HG03108 (cell line): ENCODE data around the gene CDC20.
"Not testable (repeated sequence)": the region's sequence is repeated elsewhere in the genome, so short reads cannot be mapped to it uniquely, and the experiment has no call there.

ENCODE experiments used
- ATAC-seq: cut with Tn5 transposase; IDR thresholded peaks from one replicate; pipeline ENCODE4 v1.9.1; 2021; ENCODE audit warnings: moderate library complexity; ENCODE audit not compliant: unreplicated experiment

The CDC20 gene

DNA sequence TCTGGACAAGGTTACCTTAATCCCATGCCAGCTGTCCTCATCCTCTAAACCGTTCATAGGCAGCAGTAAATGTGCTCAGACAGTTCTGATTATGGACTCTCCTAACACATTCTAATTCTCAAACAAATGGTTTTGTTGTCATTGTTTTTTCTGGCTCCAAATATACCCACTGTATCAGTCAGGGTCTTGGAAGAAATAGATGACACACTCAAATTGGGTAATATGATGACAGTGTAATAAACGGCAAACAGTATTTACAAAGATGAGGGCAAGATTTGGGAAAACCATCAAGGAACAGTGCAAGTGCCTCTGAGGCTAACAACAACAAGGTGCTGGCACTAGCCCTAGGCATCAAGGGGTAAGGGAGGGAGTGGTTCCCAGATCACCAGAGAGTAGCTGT lies 4.3 kb upstream of the CDC20 start:
- ATAC-seq, result no peak

DNA sequence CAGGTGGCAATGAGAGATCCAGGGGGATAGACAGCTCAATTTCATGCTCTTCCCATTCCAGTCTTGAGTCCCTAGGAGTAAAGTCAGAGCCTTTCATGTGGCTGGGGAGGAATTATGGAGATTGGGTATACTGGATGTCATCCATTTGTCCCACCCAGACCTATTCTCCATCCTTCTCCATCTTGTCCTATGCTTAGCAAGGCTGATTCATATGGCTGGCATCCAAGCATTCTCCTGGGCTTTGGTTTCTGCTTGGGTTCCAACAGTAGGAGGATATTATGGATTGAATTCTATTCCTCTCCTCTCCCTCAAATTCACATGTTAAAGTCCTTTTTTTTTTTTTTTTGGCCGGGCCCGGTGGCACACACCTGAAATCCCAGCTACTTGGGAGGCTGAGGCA lies 3.8 kb upstream of the CDC20 start:
- no peak for ATAC-seq

DNA sequence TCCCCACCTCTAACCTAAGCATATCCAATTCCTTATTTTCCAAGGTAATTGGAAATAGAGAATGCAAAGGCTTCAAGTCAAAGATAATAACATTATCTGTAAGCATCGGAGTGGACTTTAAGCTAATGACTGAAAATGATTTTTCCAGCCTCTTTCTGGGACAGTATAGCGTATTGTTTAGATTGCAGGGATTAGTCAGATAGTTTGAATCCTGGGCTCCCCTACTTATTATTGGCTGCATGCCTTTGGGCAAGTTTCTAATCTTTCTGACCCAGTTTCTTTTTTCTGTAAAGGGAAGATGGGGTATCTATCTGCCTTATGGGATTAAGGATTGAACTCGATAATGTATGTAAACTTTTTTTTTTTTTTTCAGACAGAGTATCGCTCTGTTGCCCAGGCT lies 1.5 kb upstream of the CDC20 start:
- ATAC-seq, result no peak

DNA sequence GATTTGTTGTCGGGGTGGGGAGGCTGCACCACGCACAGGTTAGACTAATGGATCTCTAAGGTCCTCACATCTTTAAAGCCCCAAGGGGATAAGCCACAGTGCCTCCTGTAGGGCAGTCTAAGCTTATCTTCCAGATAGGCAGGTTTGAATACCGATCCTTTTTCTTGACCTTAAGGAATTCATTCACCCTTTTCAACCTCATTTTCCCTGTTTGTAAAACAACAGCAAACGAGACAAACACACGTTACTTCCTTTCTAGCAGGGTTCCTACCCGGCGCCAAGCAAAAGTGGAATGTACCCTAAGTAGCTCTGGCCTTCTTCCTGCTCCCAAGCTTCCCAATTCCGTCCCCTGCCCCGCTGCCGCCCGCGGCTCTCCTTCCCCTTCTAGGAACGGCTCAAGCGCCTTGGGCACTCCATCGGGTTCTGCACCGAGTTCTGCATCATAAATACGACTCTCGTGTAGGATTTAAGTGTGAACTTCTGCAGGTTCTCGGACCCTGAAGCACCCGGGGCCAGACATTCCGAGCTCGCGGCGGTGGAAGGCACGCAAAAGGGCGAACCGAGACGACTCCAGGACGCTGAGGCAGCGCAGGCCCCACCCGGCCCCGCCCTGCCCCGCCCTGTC lies 548 bp upstream of the CDC20 start:
- ATAC-seq, result peak; percentile 5

- ATAC-seq, result no peak
Observed at GRCh38 chr1:43359696-43360095, 915 bp downstream of the CDC20 start.

GRCh38 chr1:43360616-43361015 lies 1.8 kb downstream of the CDC20 start:
- no peak for ATAC-seq

DNA sequence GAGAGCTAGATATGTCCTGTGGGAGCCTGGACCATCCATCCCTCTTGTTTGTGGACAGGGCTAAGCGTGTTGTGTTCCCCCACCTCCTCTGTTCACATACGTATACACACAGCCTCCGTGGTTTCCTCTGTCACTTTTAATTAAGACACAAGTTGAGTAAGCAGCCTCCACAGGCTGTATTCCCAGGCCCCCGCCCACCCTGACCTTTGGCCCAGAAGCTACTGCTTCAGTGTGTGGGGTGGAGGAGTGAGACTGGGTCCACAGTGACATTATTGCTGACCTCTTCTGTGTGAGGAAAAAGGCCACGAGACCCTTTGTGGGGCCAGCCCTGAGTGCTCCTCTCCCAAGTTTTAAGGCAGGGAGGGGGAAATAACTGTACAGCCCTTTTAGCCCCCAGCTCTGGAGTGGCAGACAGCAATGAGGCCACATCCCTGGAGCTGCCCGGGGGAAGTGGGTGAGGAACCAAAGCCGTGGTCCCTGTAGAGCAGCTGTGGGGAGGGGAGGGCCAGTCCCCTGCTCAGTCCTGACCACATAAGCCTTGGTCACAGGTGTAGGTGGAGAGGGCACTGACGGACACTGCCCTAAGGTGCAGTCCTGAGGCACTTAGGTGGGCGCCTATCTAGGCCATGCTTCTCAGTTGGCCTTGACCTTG lies 4.6 kb downstream of the CDC20 start:
- no peak for ATAC-seq

- ATAC-seq, result no peak
Observed at GRCh38 chr1:43363935-43364525, 5.2 kb downstream of the CDC20 start.

DNA sequence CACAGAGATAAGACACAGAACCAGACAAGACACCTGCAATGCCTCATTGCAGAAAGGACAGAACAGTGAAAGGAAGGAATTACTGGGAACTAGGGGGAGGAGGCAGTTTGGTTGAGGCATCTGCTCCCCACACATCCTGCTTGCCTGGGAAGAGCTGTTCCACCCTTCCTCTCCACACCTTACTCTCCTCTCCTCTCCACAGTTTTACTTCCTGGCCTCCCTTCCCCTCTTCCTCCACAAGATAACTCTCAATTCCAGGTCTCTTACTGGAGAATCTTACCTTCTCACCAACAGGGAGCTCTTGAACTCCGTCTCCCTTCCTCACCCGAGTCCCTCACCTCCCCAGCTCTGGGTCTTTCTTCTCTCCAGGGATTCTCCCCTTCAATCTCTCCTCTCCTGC lies 6.9 kb downstream of the CDC20 start:
- no peak for ATAC-seq

- ATAC-seq, result no peak
Observed at GRCh38 chr1:43366179-43366578, 7.4 kb downstream of the CDC20 start.

GRCh38 chr1:43366601-43367025 lies 7.8 kb downstream of the CDC20 start:
- no peak for ATAC-seq

- ATAC-seq, result peak; percentile 29
Observed at GRCh38 chr1:43367026-43367903, 8.5 kb downstream of the CDC20 start.

- ATAC-seq, result peak; percentile 73
Observed at GRCh38 chr1:43367904-43368645, 9.3 kb downstream of the CDC20 start, which contains the start of gene ELOVL1. TSS of gene ELOVL1 (minus strand) at chr1:43368011. CDS start at chr1:43365609, 2,402 bp downstream.

GRCh38 chr1:43368646-43369020 lies 9.9 kb downstream of the CDC20 start:
- ATAC-seq, result no peak

DNA sequence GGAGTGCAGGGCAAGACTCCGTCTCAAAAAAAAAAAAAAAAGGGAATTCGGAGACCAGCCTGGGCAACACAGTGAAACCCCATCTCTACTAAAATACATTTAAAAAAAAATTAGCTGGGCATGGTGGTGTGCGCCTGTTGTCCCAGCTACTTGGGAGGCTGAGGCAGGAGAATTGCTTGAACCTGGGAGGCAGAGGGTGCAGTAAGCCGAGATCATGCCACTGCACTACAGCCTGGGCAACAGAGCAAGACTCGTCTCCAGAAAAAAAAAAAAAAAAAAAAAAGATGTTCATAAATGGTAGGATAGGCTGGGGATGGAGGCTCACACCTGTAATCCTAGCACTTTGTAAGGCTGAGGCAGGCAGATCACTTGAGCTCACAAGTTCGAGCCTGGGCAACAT lies 11.0 kb downstream of the CDC20 start:
- not testable (repeated sequence) for ATAC-seq

DNA sequence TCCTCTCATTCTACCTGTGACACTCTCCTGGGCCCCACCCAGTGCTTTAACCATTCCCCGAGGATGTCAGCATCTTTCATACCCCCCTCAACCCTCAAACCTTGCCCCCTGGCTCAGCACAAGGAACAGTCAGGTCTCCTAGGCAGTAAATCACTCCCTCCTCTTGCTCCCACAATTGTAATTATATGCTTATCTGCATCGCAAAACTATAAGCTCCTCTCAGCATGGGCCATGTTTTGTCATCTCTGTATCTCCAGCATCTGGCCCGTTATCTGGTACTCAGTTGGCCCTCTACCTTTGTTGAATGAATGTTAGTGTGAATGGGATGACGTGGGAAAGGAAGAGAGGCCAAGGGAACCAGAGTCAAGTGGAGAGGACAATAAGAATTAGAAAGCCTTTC lies 11.8 kb downstream of the CDC20 start:
- no peak for ATAC-seq

GRCh38 chr1:43372172-43372571 lies 13.4 kb downstream of the CDC20 start:
- no peak for ATAC-seq

GRCh38 chr1:43373066-43373940 lies 14.5 kb downstream of the CDC20 start:
- ATAC-seq, result no peak

- ATAC-seq, result no peak
Observed at GRCh38 chr1:43376723-43377235, 18.0 kb downstream of the CDC20 start.

- no peak for ATAC-seq
Observed at GRCh38 chr1:43377831-43378230, 19.1 kb downstream of the CDC20 start.
